HG02623 (cell line): ENCODE results near the gene CRYBB2.
"Not testable (repeated sequence)": the region's sequence is repeated elsewhere in the genome, so short reads cannot be mapped to it uniquely, and the experiment has no call there.

Source experiments
- ATAC-seq: cut with Tn5 transposase; IDR thresholded peaks from one replicate; pipeline ENCODE4 v1.9.1; 2021; ENCODE audit warnings: moderate library complexity; ENCODE audit not compliant: unreplicated experiment

The CRYBB2 gene

GRCh38 chr22:25199731-25200520 lies 19.5 kb upstream of the CRYBB2 start, which contains the start of gene CRYBB3:
Gene CRYBB3, plus strand, starts transcription at chr22:25199858. Its CDS starts 1,539 bp downstream, at chr22:25201397.
- no peak for ATAC-seq

- no peak for ATAC-seq
These were observed 18.5 kb upstream of the CRYBB2 start for GRCh38 chr22:25200967-25201366.

DNA sequence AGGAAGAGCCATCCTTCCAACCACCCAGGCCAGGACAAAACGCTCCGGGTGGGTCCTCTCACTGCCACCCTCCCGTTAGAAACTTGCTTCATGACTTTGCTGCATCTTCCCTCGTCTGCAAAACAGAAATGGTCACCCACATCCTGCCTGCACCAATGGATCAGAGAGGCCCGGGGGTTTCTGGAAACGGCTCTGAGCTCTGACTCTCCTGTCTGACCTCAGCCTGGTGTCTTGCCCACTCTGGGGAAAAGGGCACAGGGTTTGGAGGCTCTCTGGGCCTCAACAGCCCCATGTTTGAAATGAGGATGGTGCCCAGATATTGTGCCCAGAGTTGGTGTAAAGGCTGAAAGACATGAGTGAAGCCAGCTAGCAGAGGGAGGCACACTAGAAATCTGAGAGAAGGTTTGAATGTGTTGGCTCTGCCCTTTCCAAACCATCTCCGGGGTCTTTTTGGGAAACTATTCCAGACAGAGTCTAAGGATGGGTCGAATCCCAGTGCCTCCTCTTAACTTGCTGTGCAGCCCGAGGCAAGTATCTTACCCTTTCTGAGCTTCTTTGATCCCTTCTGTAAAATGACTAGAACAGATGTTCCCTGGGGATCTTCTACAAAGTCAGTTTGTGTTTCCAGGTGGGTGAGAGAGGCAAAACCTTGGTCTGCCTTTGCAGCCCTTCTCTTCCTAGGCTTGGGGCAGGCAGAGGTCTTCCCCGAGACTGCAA lies 17.7 kb upstream of the CRYBB2 start:
- ATAC-seq = no peak

- ATAC-seq = no peak
These were observed 17.0 kb upstream of the CRYBB2 start for GRCh38 chr22:25202290-25202921.

DNA sequence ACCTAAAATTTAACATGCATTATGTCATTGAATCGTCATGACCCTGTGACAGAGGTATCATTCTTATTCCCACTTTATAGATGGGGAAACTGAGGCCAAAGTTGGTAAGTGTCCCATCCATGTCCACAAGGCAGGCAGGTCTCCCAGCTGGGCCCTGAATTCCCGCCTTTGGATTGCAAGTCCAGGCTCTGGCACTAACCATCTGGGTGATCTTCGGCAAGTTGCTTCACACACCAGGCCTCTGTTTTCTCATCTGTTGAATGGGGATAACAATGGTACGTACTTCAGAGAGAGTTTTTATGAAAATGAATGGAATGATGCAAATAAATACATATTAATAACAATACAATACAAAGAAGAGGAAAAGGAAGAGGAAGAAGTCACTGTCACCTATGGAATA lies 16.4 kb upstream of the CRYBB2 start:
- no peak for ATAC-seq

GRCh38 chr22:25204547-25204946 lies 14.9 kb upstream of the CRYBB2 start:
- not testable (repeated sequence) for ATAC-seq

- ATAC-seq = no peak
These were observed 13.6 kb upstream of the CRYBB2 start for GRCh38 chr22:25205847-25206246.

- no peak for ATAC-seq
These were observed 12.4 kb upstream of the CRYBB2 start for GRCh38 chr22:25206998-25207397.

DNA sequence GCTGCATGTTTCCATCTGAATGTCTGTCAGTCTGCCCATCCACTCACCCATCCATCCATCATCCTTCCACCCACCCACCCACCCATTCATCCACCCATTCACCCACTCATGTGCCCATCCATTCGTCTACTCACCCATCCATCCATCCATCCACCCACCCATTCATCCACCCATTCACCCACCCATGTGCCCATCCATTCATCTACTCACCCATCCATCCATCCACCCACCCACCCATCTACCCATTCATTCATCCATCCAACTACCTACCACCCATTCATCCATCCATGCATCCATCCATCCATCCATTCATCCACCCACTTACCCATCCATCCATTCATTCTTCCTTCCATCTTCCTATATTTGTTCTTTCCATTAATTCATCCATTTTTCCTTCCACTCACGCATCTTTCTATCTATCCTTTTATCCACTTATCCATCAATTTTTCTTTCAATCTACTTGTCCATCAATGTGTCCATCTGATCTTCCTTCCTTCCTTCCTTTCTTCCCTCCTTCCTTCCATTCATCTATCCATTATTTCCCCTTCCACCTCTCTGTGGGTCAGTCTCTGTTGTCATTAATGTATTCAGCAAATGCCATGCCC lies 11.8 kb upstream of the CRYBB2 start:
- no peak for ATAC-seq

- ATAC-seq = no peak
These were observed 11.1 kb upstream of the CRYBB2 start for GRCh38 chr22:25208328-25208727.

- no peak for ATAC-seq
These were observed 10.5 kb upstream of the CRYBB2 start for GRCh38 chr22:25208743-25209505.

DNA sequence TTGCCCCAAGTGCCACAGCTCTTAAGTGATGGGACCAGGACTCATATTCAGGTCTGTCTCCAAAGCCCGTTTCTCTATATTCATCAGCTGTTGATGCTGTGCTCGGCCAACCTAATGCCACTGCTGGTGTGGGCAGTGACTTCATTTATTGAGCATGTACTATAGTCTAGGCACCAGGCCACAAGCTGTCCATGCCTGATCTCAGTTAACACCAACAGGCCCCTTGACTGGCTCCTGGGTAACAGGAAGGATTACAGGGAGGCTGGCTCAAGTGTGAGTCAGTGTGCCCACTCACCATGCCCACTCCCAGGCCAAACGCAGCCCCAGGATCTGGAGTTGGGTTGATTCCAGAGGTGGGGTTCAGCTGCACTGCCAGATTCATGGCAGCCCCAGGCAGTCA lies 8.6 kb upstream of the CRYBB2 start:
- ATAC-seq = no peak

DNA sequence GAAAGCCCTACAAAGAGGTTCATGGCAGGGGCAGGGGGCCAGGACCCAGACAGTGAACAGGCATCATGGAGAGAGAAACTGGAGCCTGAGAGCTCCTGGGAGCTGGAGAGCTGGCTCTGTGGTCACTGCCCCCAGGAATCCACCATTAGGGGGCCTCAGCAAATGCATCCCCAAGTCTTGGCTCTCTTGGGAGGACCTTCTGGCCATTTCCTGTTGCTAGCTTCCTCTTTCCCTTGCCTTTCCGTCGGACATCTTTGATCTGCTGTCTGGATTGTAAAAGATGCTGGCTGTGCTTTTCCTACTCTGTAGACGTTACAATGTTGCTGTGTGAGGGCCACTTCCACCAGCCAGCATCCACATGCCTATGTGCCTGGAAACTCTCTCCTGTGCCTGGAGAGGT lies 7.1 kb upstream of the CRYBB2 start:
- ATAC-seq = no peak

DNA sequence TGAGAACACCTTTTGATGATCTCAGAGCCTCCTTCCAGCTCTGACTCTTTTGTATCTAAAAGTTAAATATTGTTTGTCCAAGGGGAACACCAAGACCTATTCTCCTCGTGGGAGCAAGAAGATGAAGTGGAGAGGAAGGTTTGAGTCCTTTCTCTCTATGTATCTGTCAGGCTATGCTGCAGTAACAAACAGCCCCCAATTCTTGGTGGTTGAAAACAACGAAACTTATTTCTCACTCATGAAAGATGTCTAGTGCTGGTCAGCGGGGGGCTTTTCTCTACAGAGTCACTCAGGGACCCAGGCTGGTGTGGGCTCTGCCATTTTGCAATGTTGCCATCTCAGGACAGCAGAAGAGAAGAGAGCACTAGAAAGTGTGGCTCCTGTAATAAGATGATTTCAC lies 6.2 kb upstream of the CRYBB2 start:
- no peak for ATAC-seq

GRCh38 chr22:25216230-25216629 lies 3.2 kb upstream of the CRYBB2 start:
- no peak for ATAC-seq

- ATAC-seq = no peak
These were observed 556 bp downstream of the CRYBB2 start for GRCh38 chr22:25219948-25220442.

GRCh38 chr22:25221790-25222189 lies 2.4 kb downstream of the CRYBB2 start:
- no peak for ATAC-seq

GRCh38 chr22:25223269-25223850 lies 3.9 kb downstream of the CRYBB2 start:
- ATAC-seq = no peak

GRCh38 chr22:25228822-25229221 lies 9.4 kb downstream of the CRYBB2 start:
- no peak for ATAC-seq

DNA sequence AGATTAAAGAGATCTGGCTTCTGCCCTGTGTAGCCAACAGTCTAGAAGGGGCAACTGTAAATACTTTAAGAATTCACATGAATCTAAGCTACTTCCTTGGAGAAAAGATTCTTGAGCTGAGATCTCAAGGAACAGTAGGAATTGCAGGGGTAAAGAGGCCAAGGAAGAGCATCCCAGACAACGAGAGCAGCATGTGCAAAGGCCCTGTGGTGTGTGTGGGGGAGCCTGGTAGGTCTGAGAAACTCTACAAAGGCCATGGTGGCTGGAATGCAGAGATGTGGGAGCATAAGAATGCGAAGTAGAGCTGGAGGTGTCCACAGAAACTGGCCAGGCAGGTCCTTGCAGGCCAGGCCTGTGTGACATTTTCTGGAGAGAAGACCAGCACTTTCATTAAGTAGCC lies 11.3 kb downstream of the CRYBB2 start:
- ATAC-seq = not testable (repeated sequence)
